ENCODE measurements around the gene RAPSN.

The RAPSN gene

DNA sequence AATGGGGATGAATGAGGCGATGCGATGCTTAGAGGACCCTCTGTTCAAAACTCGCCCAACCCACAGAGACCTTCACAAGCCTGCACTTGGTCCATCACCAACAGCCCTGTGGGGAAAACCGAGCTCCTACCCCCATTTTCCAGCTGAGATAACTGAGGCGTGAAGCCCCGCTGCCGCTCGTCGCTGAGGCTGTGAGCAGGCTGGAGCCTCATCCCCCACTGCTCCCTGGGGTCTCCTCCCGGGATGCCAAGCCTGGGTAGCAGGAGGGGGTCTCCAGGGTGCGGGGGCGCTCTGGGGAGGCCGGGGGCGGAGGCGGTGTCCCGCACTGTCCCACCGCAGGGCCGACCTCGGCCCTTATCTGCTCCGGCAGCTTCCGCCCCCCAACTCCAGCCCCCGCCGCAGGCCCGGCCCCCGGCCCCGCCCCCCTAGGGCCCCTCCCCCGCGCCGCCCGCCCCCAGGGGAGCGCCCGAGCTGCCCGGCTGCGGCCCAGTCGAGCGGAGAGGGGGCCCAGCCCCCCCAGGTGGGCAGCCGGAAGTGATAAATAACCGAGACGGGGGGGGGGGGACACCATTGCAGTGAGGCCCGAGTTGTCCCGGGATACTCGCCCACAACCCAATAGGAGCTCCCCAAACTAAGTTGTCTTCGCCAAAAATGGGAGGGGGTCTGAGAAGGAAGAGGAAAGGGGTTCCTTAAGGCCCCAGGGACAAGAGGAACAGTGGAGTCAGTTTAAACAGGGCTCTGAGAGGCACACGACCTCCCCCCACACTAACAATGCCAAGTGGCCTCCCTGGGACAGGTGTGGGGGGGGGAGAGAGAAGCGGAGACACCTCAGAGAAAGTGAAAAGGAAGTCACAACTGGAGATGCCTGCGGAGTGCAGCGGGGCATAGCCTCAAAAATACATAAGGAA, 48.8 kb downstream of the RAPSN start:
- Histone ChIP-seq H3K9me3 (ENCODE audit: insufficient read depth, low read depth, low read length) (no peaks in the 10 kb centered on the region), H3K36me3 (ENCODE audit: insufficient read depth, low read depth, low read length) (no peaks in the 10 kb centered on the region), H3K9ac (ENCODE audit: low read depth, low read length) (peak overlapping the region; percentile 78), H3K4me3 (ENCODE audit: low read length) (peak overlapping the region; percentile 69), H3K27ac (ENCODE audit: low read length) (peak overlapping the region; percentile 82), H3K4me1 (ENCODE audit: insufficient read depth, low read length) (peaks cover 17% of the 10 kb centered on the region; the same call in 1 of the 2 replicates), H3K27me3 (ENCODE audit: insufficient read depth, low read length) (no peaks in the 10 kb centered on the region)

DNA sequence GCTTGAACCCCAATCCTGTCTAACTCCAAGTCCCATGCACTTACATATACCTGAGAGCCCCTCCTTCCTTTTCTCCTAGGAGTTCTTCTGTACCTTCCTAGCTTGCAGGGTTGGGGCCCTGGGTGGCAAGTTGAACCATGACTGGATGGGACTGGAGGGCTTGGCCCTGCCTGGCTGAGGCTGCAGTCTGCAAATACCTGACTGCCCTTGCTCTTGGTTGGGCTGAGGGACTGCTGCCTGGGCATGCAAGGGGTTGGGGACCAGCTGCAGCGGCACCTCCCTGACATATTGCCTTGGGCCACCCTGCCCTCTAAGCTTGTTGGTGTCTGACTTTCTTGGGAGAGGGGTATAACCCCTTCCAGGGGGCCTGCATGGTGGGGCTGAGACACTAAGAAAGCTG, 50.4 kb downstream of the RAPSN start:
- peaks cover 17% of the 10 kb centered on the region; the same call in 1 of the 2 replicates for H3K4me1 ChIP-seq (ENCODE audit: insufficient read depth, low read length)
- H3K9ac ChIP-seq (ENCODE audit: low read depth, low read length): no peak overlapping the region
- H3K27me3 ChIP-seq (ENCODE audit: insufficient read depth, low read length): no peaks in the 10 kb centered on the region
- H3K27ac ChIP-seq (ENCODE audit: low read length): no peak overlapping the region
- no peak overlapping the region for H3K4me3 ChIP-seq (ENCODE audit: low read length)
- H3K36me3 ChIP-seq (ENCODE audit: insufficient read depth, low read depth, low read length): no peaks in the 10 kb centered on the region
- H3K9me3 ChIP-seq (ENCODE audit: insufficient read depth, low read depth, low read length): no peaks in the 10 kb centered on the region

GRCh38 chr11:47398011-47398410, 50.9 kb downstream of the RAPSN start:
- H3K4me3 ChIP-seq (ENCODE audit: low read length): no peak overlapping the region
- no peaks in the 10 kb centered on the region for H3K27me3 ChIP-seq (ENCODE audit: insufficient read depth, low read length)
- peaks cover 17% of the 10 kb centered on the region; the same call in 1 of the 2 replicates for H3K4me1 ChIP-seq (ENCODE audit: insufficient read depth, low read length)
- no peak overlapping the region for H3K9ac ChIP-seq (ENCODE audit: low read depth, low read length)
- no peaks in the 10 kb centered on the region for H3K36me3 ChIP-seq (ENCODE audit: insufficient read depth, low read depth, low read length)
- H3K27ac ChIP-seq (ENCODE audit: low read length): no peak overlapping the region
- H3K9me3 ChIP-seq (ENCODE audit: insufficient read depth, low read depth, low read length): no peaks in the 10 kb centered on the region

- Histone ChIP-seq H3K4me1 (ENCODE audit: insufficient read depth, low read length) (peaks cover 9% of the 10 kb centered on the region; the same call in 1 of the 2 replicates), H3K4me3 (ENCODE audit: low read length) (no peak overlapping the region), H3K36me3 (ENCODE audit: insufficient read depth, low read depth, low read length) (no peaks in the 10 kb centered on the region), H3K27me3 (ENCODE audit: insufficient read depth, low read length) (no peaks in the 10 kb centered on the region), H3K9ac (ENCODE audit: low read depth, low read length) (no peak overlapping the region), H3K9me3 (ENCODE audit: insufficient read depth, low read depth, low read length) (no peaks in the 10 kb centered on the region), H3K27ac (ENCODE audit: low read length) (no peak overlapping the region)
Observed at GRCh38 chr11:47396049-47396320, 53.0 kb downstream of the RAPSN start.

GRCh38 chr11:47395223-47396048, 53.5 kb downstream of the RAPSN start:
- Histone ChIP-seq H3K4me1 (ENCODE audit: insufficient read depth, low read length) (peaks cover 7% of the 10 kb centered on the region; the same call in 1 of the 2 replicates), H3K27me3 (ENCODE audit: insufficient read depth, low read length) (no peaks in the 10 kb centered on the region), H3K9me3 (ENCODE audit: insufficient read depth, low read depth, low read length) (no peaks in the 10 kb centered on the region), H3K9ac (ENCODE audit: low read depth, low read length) (no peak overlapping the region), H3K27ac (ENCODE audit: low read length) (no peak overlapping the region), H3K36me3 (ENCODE audit: insufficient read depth, low read depth, low read length) (no peaks in the 10 kb centered on the region), H3K4me3 (ENCODE audit: low read length) (no peak overlapping the region)

GRCh38 chr11:47394322-47395222, 54.4 kb downstream of the RAPSN start:
- Histone ChIP-seq H3K9me3 (ENCODE audit: insufficient read depth, low read depth, low read length) (no peaks in the 10 kb centered on the region), H3K27ac (ENCODE audit: low read length) (no peak overlapping the region), H3K27me3 (ENCODE audit: insufficient read depth, low read length) (no peaks in the 10 kb centered on the region), H3K36me3 (ENCODE audit: insufficient read depth, low read depth, low read length) (no peaks in the 10 kb centered on the region), H3K9ac (ENCODE audit: low read depth, low read length) (no peak overlapping the region), H3K4me1 (ENCODE audit: insufficient read depth, low read length) (peaks cover 7% of the 10 kb centered on the region; the same call in 1 of the 2 replicates), H3K4me3 (ENCODE audit: low read length) (no peak overlapping the region)

DNA sequence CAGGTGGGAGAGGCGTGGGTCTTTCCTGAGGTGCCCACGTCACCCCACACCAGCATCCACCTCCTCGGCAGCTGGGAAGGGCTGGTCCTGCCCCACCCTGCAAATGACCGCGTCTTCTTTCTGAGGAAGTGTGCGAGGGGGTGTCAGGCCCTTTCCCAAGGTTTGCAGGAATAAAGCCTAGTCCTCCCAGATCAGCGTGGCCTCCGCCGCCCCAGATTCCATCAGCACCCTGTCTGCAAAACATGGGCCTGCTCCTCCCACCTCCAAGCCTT, 55.0 kb downstream of the RAPSN start:
- Histone ChIP-seq H3K4me3 (ENCODE audit: low read length) (no peak overlapping the region), H3K36me3 (ENCODE audit: insufficient read depth, low read depth, low read length) (no peaks in the 10 kb centered on the region), H3K4me1 (ENCODE audit: insufficient read depth, low read length) (peaks cover 7% of the 10 kb centered on the region; the same call in 1 of the 2 replicates), H3K9me3 (ENCODE audit: insufficient read depth, low read depth, low read length) (no peaks in the 10 kb centered on the region), H3K9ac (ENCODE audit: low read depth, low read length) (no peak overlapping the region), H3K27me3 (ENCODE audit: insufficient read depth, low read length) (no peaks in the 10 kb centered on the region), H3K27ac (ENCODE audit: low read length) (no peak overlapping the region)

GRCh38 chr11:47393163-47394049, 55.5 kb downstream of the RAPSN start:
- Histone ChIP-seq H3K4me1 (ENCODE audit: insufficient read depth, low read length) (peaks cover 6% of the 10 kb centered on the region; the same call in 1 of the 2 replicates), H3K4me3 (ENCODE audit: low read length) (no peak overlapping the region), H3K27ac (ENCODE audit: low read length) (no peak overlapping the region), H3K27me3 (ENCODE audit: insufficient read depth, low read length) (no peaks in the 10 kb centered on the region), H3K9ac (ENCODE audit: low read depth, low read length) (no peak overlapping the region), H3K9me3 (ENCODE audit: insufficient read depth, low read depth, low read length) (no peaks in the 10 kb centered on the region), H3K36me3 (ENCODE audit: insufficient read depth, low read depth, low read length) (no peaks in the 10 kb centered on the region)

DNA sequence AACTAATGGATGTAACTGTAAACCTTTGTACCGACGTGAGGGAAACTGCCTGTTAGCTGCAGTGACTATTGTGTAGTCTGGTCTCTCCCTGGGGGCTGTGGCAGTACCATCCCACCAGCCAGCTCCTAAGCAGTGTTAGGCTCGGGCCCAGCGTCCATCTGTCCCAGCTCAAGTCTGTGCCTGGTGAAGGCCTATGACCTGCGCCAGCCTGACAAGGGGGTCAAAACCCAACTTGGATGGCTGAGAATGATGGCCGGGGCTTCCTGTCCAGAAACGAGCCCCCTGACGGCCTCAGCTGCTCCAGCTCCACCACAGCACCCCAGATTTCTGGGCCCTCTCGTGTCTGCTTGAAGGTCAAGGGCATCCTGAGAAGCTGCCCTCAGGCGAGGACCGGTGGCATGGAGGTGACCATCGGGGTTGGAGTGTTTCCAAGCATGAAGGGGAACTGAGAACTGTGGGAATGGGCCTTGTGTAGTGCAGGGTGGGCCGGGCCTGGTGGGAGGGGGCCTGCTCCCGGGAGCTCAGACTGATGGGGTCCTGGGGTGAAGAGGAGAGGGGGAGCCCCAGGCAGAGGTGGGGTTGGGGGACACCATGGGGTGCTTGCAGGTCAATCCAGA, 56.3 kb downstream of the RAPSN start:
- H3K4me3 ChIP-seq (ENCODE audit: low read length): no peak overlapping the region
- H3K4me1 ChIP-seq (ENCODE audit: insufficient read depth, low read length): no peaks in the 10 kb centered on the region
- H3K9me3 ChIP-seq (ENCODE audit: insufficient read depth, low read depth, low read length): no peaks in the 10 kb centered on the region
- no peaks in the 10 kb centered on the region for H3K36me3 ChIP-seq (ENCODE audit: insufficient read depth, low read depth, low read length)
- no peaks in the 10 kb centered on the region for H3K27me3 ChIP-seq (ENCODE audit: insufficient read depth, low read length)
- H3K9ac ChIP-seq (ENCODE audit: low read depth, low read length): no peak overlapping the region
- H3K27ac ChIP-seq (ENCODE audit: low read length): no peak overlapping the region

DNA sequence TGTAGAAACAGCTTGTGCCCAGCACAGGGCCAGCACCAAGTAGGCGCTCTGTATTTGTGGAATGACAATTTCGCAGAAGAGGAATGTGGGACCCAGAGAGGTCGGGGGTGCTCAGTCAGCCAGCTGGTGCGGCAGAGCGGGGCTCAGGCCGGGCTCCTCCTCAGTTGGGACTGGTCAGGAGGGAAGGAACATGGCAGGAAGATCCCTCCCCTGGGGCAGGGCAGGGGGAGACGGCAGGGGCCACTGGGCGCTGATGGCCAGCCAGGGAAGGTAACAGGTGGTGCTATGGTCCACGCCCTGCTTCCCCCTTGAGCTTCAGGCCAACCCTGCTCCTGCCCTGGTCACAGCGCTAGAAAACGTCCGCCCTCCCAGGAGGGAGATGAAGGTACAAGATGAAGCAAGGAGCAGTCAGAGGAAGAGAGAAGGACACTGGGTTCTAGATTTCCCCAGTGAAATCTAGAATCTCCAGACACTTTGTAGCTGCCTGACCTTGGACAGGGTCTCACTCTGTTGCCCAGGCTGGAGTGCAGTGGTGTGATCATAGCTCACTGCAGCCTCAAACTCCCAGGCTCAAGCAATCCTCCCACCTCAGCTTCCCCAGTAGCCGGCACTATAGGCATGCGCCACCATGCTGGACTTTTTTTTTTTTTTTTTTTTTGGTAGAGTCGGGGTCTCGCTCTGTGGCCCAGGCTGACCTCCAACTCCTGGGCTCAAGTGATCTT, 57.1 kb downstream of the RAPSN start:
- Histone ChIP-seq H3K9ac (ENCODE audit: low read depth, low read length) (no peak overlapping the region), H3K9me3 (ENCODE audit: insufficient read depth, low read depth, low read length) (no peaks in the 10 kb centered on the region), H3K4me1 (ENCODE audit: insufficient read depth, low read length) (no peaks in the 10 kb centered on the region), H3K27ac (ENCODE audit: low read length) (no peak overlapping the region), H3K4me3 (ENCODE audit: low read length) (no peak overlapping the region), H3K27me3 (ENCODE audit: insufficient read depth, low read length) (no peaks in the 10 kb centered on the region), H3K36me3 (ENCODE audit: insufficient read depth, low read depth, low read length) (no peaks in the 10 kb centered on the region)

All from iPS-20b (cell line).